HG03139 (cell line): Measurements from ENCODE around the gene OSTF1.
A peak's percentile ranks its signal among the peaks of the same experiment; 100 is the strongest.

ENCODE experiments used
- ATAC-seq: cut with Tn5 transposase; IDR thresholded peaks from one replicate; pipeline ENCODE4 v1.9.1; 2021; ENCODE audit not compliant: unreplicated experiment

The OSTF1 gene

DNA sequence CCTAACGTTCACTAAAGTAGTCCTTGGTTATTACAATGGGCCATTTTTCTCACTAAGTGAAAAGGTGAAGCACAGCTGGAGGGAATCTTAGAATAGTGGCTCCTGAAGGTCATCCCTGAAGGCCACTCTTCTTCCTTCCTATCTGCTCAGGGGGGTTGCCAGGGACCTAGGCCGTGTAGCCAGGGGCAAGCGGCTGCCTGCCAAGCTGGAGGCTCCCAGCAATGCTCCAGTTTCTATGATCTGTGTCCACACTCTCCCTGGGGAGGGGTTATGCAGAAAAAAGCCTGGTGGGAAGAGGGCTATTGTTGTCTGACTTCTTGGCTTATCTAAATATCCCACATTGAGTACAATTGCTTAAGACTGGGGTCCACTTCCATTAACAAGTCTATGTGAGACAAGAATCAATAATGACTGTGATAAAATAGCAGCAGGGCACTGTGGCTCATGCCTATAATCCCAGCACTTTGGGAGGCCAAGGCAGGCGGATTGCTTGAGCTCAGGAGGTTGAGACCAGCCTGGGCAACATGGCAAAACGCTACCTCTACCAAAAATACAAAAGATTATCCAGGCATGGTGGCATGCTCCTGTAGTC lies 4.1 kb upstream of the OSTF1 start:
- no peak for ATAC-seq

GRCh38 chr9:75085640-75086039 lies 2.7 kb upstream of the OSTF1 start:
- ATAC-seq: no peak

GRCh38 chr9:75086541-75087288 lies 1.6 kb upstream of the OSTF1 start:
- ATAC-seq: no peak

- ATAC-seq: peak; percentile 25
Measured at GRCh38 chr9:75087289-75087823, 958 bp upstream of the OSTF1 start.

DNA sequence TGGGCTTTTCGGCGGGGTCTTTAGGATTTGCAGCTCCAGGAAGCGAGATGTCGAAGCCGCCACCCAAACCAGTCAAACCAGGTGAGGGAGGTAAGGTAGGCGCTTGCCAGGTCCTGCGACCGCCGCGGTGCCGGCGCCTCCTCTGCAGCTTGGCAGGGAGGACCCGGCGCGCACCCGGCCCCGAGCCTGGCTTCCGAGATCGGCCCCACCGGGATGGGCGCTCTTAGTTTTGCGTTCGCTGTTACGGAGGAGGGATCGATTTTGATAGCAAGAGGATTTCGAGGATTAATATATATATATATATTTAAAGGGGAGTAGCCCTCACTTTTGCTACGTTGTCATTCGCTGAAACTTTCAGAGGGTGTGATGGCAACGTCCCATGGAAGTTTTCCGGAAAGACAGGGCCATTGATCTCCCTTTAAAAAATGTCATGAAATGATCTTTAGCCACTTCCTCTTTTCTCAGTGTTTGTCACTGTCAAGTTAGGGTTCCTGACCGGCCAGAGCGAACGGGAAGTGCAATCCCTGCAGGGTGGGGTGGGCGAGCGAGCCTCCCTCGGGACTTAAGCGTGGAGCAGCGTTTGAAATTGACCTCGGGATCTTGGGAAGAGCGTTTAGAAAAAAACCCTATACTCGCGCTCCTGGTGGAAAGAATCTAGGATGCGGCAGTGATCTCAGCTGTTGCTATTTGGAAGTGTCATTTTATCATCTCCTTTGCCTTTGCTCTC lies 495 bp downstream of the OSTF1 start:
- ATAC-seq: peak; percentile 30

DNA sequence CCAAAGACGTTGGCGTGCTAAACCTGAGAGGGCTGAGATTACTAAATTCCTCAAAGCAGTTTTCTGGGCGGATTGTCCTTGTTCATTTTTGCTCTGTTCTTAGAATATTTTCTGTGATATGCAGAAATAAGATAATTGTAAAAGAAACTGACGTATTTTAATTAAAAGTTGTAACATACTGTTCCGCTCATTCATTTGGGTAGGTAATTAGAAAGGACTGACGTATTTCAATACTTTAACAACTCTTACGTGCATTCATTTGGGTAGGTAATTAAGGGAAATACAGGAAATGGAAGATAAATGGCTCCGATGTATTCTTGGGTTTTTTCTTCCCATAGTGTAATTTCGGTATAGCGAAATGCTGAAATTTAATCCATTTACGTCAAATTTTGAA lies 1.1 kb downstream of the OSTF1 start:
- ATAC-seq: no peak

DNA sequence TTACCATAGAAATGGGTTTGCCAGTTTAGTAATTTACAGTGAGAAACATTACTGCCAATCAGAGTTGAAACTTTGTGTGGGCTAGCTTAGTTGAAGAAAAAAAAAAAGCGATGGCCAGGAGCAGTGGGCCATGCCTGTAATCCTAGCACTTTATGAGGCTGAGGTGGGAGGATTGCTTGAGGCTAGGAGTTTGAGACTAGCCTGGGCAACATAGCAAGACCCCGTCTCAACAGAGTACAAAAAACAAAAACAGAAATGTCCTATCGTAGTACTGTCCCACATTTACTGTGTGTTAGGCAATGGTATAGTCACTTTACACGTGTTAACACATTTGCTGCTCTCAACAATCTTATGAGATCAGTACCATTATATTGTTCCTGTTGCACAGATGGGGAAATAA lies 2.3 kb downstream of the OSTF1 start:
- no peak for ATAC-seq

- no peak for ATAC-seq
Measured at GRCh38 chr9:75092766-75093165, 4.5 kb downstream of the OSTF1 start.

- no peak for ATAC-seq
Measured at GRCh38 chr9:75096796-75097195, 8.5 kb downstream of the OSTF1 start.

DNA sequence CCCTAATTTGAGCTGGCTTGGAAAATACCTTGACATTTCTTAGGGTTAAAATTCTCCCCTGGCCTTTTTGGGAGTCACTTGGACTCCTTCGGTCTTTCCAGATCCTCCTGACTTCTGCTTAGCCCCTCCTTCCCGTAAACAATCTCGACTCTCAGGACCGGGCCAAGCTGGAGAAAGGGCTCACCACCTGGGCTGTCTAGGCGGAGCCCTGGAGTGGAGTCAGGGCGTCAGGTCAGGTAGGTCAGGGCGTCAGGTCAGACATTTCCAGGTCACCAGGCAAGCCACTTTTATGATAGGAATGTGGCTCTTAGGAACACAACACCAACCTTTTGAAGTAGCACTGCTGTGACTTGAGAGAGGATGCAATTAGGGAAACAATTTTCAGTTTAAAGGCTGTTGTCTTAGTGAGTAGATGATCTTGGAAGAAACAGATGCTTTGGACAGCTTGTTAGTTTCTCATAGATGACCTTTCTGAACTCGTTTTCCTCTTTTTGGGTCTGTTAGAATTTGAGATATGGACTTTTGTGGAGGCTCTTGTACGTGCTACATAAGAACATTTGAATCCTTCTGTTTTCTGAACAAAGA lies 12.8 kb downstream of the OSTF1 start:
- no peak for ATAC-seq

DNA sequence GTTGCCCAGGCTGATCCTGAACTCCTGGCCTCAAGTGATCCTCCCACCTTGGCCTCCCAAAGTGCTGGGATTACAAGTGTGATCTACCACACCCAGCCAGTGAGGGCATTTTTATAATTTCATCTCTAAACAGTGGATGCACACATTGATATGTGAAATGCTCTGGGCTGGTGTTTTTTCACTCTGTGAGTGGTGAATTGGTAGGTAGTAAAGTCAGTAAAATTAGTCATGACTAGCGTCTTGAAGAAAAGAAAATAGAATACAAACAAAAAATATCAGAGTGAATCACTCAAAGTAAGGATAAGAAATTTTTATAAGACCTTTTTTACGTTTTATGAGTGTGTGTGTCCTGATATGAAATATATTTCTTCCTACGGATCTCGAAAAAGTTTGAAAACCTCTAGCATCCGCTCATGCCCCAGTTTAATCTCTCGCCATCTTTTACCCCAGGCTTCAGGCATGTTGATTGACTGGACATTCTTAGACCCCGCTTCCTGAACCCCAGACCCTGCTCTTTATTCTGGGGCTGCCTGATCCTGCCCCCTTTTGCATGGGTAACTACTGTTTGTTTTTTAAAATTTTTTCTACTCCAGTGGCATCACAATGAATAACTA lies 14.0 kb downstream of the OSTF1 start:
- ATAC-seq: no peak

- no peak for ATAC-seq
Measured at GRCh38 chr9:75104607-75105006, 16.3 kb downstream of the OSTF1 start.

DNA sequence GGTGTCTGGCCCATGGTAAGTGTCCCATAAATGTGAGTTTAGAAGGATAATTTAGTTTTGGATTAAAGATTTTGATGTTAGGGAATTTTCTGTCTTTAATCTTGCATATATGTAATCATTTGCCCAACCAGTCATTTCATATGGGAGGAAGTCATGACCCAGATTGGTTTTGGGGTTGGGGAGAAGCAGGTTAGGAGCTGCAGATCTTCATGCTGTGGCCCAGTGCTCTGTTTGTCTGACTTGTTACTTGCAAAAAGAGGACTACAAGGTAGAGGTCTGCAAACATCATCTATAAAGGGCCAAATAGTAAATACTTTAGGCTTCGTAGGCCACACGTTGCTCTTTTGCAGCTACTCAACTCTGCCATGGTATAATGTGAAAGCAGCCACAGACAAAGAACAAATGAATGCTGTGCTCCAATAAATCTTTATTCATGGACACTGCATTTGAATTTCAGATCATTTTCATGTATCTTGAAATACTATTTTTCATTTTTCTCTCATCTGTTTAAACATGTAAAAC lies 16.8 kb downstream of the OSTF1 start:
- no peak for ATAC-seq

- ATAC-seq: no peak
Measured at GRCh38 chr9:75105841-75106240, 17.5 kb downstream of the OSTF1 start.

DNA sequence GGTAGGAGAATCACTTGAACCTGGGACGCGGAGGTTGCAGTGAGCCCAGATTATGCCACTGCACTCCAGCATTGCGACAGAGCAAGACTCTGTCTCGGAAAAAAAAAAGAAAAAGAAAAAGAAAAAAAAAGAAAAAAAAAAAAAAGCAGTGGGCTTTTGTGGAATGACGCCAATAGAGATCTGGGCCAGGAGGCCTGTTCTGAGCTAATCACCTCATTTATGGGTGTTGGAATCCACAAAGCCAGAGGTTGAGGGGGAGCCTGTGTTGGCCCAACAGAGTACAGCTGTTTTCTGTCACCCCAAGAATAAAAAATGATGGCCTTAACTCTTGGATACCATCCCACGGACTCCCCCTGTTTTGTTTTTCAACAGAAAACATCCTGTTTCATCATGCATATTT lies 18.5 kb downstream of the OSTF1 start:
- ATAC-seq: no peak

DNA sequence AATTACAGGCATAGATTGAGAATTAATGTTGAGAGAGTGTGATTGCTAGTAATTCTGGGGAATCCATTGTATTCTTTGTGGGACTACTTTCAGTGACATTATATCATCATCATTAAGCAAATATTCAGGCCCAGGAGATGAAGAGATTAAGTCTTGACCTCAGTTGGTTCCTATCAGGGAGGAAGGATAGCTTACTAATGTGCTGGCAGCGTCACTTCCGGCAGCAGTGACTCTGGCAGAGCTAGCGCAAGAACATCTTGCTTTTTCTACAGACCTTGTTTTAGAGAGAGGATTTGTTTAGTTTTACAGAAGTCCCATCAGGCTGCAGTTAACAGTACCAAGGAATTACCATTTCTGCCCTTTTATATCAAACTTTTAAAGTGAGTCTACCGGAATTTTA lies 20.3 kb downstream of the OSTF1 start:
- ATAC-seq: no peak

DNA sequence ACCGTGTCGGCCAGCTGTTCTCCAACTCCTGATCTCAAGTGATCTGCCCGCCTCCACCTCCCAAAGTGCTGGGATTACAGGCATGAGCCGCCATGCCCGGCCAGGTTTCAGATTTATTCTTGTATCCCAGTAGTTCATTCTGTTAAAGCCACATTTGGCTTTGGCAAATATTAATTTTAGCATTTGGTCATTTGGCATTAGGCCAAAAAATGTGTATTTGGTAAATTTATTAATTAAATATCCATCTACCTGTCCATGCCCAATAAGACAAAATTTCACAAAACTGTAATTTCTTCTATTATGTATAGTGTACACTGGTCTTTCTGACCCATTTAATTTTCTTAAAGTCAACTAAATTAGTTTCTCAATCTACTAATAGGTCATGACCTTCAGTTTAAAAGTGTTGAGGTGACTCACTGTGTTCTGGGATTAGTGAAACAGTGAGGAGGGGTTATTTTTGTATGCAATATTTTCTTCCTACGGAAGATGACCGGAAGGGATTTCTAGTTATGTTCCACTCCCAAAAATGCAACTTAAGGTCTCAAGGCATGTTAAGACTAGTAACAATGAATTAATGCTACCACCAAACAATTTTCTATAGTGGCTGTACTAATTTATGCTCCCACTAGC lies 21.0 kb downstream of the OSTF1 start:
- no peak for ATAC-seq

- ATAC-seq: no peak
Measured at GRCh38 chr9:75111019-75111622, 22.8 kb downstream of the OSTF1 start.

GRCh38 chr9:75112789-75113188 lies 24.5 kb downstream of the OSTF1 start:
- no peak for ATAC-seq

DNA sequence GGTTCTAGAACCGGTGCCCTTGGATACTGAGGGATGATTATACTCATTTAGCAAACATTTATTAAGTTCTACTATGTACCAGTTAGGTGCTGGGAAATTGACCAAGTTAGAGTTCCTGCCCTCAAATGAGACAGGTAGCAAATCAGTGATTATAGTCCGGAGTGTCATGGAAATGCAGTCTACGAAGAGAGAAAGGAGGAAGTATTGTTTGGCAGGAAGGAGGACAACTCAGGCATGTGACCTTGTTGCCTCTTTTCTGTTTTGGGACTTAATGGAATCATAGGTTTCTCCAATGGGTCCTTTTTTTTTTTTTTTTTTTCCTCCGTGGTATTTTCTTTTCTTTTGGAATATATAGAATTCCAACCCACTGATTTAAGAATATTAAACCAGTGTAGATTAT lies 28.0 kb downstream of the OSTF1 start:
- no peak for ATAC-seq
